Measurements from ENCODE around the gene SLC7A4. TPM values are rescaled to one million over a fixed set of nuclear protein-coding genes. Genes with fewer than 3 reads are reported as not detected.
A peak's percentile ranks its signal among the peaks of the same experiment; 100 is the strongest.

SLC7A4 gene
- total and polyA plus RNA-seq, 2 of the 8 experiments (the other 6 are each of a cell fraction or from before 2014, with no cell fraction given): 0.92 TPM; not detected in 1

DNA sequence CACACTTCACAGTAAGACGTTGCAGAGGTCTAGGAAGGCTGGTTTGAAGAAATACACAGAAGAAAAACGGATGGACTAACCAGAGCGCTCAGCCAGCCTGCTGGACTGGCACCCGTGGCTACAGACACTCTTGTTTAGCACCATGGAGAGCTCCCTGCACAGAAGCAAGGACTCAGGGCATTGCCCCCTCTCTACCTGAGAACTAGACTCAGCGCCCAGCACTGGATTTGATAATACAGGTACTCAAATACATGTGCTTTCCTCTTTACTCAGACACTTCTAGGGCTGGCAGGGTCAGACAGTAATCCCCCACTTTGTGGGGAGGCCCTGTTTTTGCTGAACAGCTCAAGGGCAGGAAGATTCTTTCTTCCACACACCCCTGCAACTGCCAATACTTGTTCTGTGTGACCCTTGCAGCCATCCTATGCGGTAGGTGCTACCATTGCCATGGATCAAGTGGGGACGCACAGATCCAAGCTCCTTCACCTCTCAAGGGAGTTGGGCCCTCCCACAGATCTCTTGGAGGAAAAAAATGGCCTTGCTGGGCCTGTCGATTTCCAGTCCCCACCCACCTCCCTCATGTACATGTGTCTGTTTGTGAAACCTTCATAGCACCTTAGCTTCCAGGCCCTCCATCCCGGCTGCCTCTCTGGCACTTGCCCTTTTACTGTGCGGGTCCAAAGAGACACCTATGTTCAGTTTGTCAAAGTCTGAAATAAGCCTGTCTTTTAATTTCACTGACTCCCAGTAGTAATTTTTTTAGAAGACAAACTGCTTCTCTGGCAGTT is 22.5 kb downstream of the SLC7A4 start:
- POLR2A ChIA-PET (ENCODE audit: partially characterized antibody): interaction anchor here (0.6 to 2.1 kb wide), 5 partner anchors 9 to 56 kb away, joined by 3 to 8 read pairs (median 6); partner anchors contain the start of gene LZTR1
- DNase-seq (ENCODE audit: low read depth in 1 of 2, low spot score in 2 of 2): peak in 1 of 2 experiments; percentile 67

More for the DNA sequence above, 22.5 kb downstream of the SLC7A4 start:
- Histone ChIP-seq H2AFZ (ENCODE audit: low read length) (no peak overlapping the region), H2BK120ac (replicated peaks; ENCODE audit: low read depth, low read length) (peak overlapping the region; percentile 77), H3K79me2 (ENCODE audit: control insufficient read depth in 1 of 2, insufficient read depth in 2 of 2, low read length in 2 of 2) (no peaks in the 10 kb centered on the region), H4K8ac (ENCODE audit: extremely low read depth, insufficient read depth, low read length) (no peak overlapping the region), H4K20me1 (replicated peaks in 1 of 2; ENCODE audit: control insufficient read depth in 1 of 2, insufficient read depth in 2 of 2, low read length in 2 of 2) (peaks cover 0 to 10% of the 10 kb centered on the region in 2 experiments), H3K18ac (ENCODE audit: extremely low read depth, low read length) (peak overlapping the region; percentile 53; the same call in 1 of the 2 replicates), H2AK5ac (ENCODE audit: low read depth, low read length) (no peak overlapping the region; the same call in 1 of the 2 replicates), H3K36me3 (ENCODE audit: control insufficient read depth in 2 of 4, insufficient read depth in 4 of 4, low read length in 3 of 4) (peaks cover 0 to 5% (median 0%) of the 10 kb centered on the region in 4 experiments; a peak in 1 of 8 replicates), H3K9me3 (ENCODE audit: insufficient read depth in 2 of 2, low read depth in 1 of 2, low read length in 1 of 2) (no peaks in the 10 kb centered on the region), H3K4ac (replicated peaks; ENCODE audit: insufficient read length, low read depth, low read length) (peak overlapping the region; percentile 87), H3K56ac (replicated peaks; ENCODE audit: insufficient read length, low read depth, low read length) (no peak overlapping the region), H3K23me2 (ENCODE audit: low read depth, low read length) (peaks cover 6% of the 10 kb centered on the region; the same call in 1 of the 2 replicates), H4K5ac (ENCODE audit: insufficient read length, low read depth, low read length) (peak overlapping the region; percentile 52), H2BK15ac (ENCODE audit: low read length) (no peak overlapping the region), H2BK12ac (ENCODE audit: low read depth, low read length) (no peak overlapping the region; the same call in 1 of the 2 replicates), H3K14ac (ENCODE audit: insufficient read length) (no peak overlapping the region), H3K23ac (ENCODE audit: insufficient read length) (no peak overlapping the region), H3K27ac (ENCODE audit: low read depth, low read length) (no peak overlapping the region), H3K79me1 (ENCODE audit: low read depth, low read length) (no peaks in the 10 kb centered on the region; the same call in 1 of the 2 replicates), H2BK5ac (ENCODE audit: low read depth, low read length) (peak overlapping the region; percentile 76; the same call in 1 of the 2 replicates), H3K27me3 (replicated peaks in 1 of 4; ENCODE audit: control insufficient read depth in 3 of 4, extremely low read depth in 1 of 4, insufficient read depth in 3 of 4, low read length in 3 of 4) (peaks cover 0 to 4% (median 3%) of the 10 kb centered on the region in 4 experiments; a peak in 4 of 7 replicates), H3K4me3 (ENCODE audit: extremely low read depth in 1 of 4, insufficient read depth in 2 of 4, low read depth in 3 of 4, low read length in 4 of 4) (peak overlapping the region in 2 of 4 experiments; percentile 2 to 40; a peak in 1 of 8 replicates), H3K9ac (replicated peaks in 1 of 4; ENCODE audit: extremely low read depth in 1 of 4, low read depth in 3 of 4, low read length in 3 of 4) (0 out of 7 replicates have a peak overlapping the region, but pooled peaks of 1 of the 4 experiments have one; percentile 14), H2BK20ac (ENCODE audit: low read length) (peak overlapping the region; percentile 15; the same call in 1 of the 2 replicates), H4K91ac (replicated peaks; ENCODE audit: insufficient read length, low read length) (peak overlapping the region; percentile 77), H3K4me1 (replicated peaks in 1 of 4; ENCODE audit: control insufficient read depth in 3 of 4, insufficient read depth in 4 of 4, low read length in 3 of 4) (peaks cover 15 to 28% (median 17%) of the 10 kb centered on the region in 4 experiments), H3K4me2 (ENCODE audit: insufficient read depth in 1 of 2, low read depth in 2 of 2, low read length in 2 of 2) (peak overlapping the region; percentile 40 to 59)
- peak; percentile 81 for FAIRE-seq
- 80% methylated on average over 10 of the region's 10 CpGs; no CpG with 5 or more reads in 1 of the 2 experiments for WGBS, 2 experiments (ENCODE audit: extremely low coverage in 1 of 2, insufficient coverage in 1 of 2, insufficient read length in 1 of 2, insufficient replicate concordance in 2 of 2, low coverage in 1 of 2, low lambda C conversion rate in 2 of 2, missing lambda C conversion rate in 1 of 2)
- no peak for TF ChIP-seq RXRA (IDR thresholded peaks at IDR 0.05; ENCODE audit: insufficient read depth, low read depth, low read length)
- no peak for TF ChIP-seq BCL11A (IDR thresholded peaks at IDR 0.05; ENCODE audit: low read depth in 2 of 2, low read length in 2 of 2)
- TF ChIP-seq, protein P1, sequence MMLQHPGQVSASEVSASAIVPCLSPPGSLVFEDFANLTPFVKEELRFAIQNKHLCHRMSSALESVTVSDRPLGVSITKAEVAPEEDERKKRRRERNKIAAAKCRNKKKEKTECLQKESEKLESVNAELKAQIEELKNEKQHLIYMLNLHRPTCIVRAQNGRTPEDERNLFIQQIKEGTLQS (IDR thresholded peaks at IDR 0.05; ENCODE audit: insufficient read depth, low read depth, low read length): no peak
- TF ChIP-seq GABPA (IDR thresholded peaks at IDR 0.05; ENCODE audit: borderline replicate concordance, insufficient read depth, low read length): no peak
- no peak for TF ChIP-seq SP1 (IDR thresholded peaks at IDR 0.05; ENCODE audit: low read depth, low read length)
- no peak for TF ChIP-seq SUZ12 (IDR thresholded peaks at IDR 0.05; ENCODE audit: low read length)
- TF ChIP-seq SP2 (IDR thresholded peaks at IDR 0.05; ENCODE audit: low read length): no peak
- TF ChIP-seq SIN3A (conservative IDR thresholded peaks at IDR 0.05 in 1 of 2, IDR thresholded peaks at IDR 0.05 in 1 of 2; ENCODE audit: low read depth in 1 of 2, low read length in 2 of 2): peak; percentile 62 to 66; a peak in 2 of 4 replicates
- CTCF ChIA-PET (ENCODE audit: partially characterized antibody): interaction anchor here (0.9 to 2.3 kb wide), 10 partner anchors 10 to 124 kb away, joined by 3 to 8 read pairs (median 3); no protein-coding TSS in a partner anchor

Data from H1 (cell line).